Colon (tissue), 2 donors: Measurements from ENCODE around the gene ADAMTS17.

Experiments
- FAIRE-seq: peaks from 2 replicates; lab custom pipeline; 2012; peaks lifted over from hg19 to GRCh38; lab: Jason Lieb, UNC
- donor health status: control.
- donor health status: control.

Gene ADAMTS17

DNA sequence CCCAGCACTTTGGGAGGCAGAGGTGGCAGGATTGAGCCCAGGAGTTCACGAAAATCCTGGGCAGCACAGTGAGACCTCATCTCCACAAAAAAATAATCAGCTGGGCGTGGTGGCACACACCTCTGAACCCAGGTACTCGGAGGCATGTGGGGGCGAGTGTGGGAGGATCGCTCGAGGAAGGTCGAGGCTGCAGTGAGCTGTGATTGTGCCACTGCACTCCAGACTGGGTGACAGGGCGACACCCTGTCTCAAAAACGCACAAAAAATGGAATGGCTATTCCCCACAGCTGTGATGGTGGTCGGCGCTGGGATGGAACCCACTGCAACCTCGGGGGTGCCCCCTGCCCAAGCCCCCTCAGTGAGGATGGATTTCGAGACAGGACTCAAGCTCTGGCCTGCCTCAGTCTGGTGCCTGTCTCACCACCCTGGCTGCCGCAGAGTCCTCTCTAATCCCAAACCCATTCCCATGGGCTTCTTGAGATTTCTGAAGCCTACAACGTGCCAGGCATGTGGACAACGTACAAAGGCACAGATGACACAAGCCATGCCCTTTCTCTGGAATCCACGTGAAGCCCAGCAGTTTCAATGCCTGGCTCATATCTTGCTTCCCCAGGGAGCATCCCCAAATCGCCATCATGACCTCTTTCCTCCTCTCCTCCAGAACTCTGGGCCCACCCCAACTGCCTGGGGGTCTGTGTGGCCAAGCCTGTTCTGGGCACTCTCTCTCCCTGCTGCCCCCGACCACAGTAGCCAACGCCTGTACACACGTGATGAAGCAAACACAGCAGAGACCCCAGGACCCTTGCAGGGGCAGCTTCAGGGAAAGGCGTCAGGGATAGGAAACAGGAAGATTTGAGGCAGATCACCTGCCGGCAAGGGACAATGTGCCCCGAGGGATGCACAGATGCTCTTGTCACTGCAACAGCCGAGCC lies 32.4 kb downstream of the ADAMTS17 start:
- FAIRE-seq: no peak

DNA sequence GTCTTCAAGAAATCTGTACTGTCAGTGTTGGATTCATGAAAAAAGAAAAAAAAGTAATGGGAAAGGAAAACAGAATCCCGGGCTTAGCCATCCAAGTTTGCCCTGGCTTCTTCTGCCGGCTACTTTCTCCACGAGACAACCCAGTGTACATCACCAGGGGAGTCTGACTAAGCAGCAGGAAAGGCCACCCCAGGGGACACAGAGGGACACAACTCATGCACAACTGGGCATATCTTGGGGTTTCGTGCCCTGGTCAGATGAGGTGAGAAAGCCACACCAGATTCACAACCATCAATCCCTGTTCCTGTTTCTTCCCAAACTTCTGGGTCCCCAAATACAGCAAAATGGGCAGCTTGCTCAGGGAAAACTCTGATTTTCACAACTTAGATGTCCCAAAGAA lies 33.2 kb downstream of the ADAMTS17 start:
- no peak for FAIRE-seq

DNA sequence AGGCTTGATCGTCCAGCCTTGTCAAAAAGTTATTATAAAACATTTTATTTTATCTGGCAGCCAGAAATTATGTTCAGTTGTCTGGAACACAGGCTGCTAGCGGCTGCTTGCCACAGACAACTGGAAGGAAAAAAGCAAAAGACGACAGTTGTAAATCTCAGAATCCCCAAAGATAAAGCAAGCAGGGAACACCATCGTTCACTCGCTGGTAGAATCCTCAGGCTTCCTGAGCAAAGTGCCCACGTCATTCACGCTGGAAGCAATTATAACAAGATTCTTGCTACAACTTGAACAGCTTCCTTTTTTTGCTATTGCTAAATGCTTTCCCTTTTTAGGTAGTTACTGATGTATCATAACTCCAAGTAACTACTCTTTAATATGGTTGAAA lies 33.6 kb downstream of the ADAMTS17 start:
- FAIRE-seq: no peak

DNA sequence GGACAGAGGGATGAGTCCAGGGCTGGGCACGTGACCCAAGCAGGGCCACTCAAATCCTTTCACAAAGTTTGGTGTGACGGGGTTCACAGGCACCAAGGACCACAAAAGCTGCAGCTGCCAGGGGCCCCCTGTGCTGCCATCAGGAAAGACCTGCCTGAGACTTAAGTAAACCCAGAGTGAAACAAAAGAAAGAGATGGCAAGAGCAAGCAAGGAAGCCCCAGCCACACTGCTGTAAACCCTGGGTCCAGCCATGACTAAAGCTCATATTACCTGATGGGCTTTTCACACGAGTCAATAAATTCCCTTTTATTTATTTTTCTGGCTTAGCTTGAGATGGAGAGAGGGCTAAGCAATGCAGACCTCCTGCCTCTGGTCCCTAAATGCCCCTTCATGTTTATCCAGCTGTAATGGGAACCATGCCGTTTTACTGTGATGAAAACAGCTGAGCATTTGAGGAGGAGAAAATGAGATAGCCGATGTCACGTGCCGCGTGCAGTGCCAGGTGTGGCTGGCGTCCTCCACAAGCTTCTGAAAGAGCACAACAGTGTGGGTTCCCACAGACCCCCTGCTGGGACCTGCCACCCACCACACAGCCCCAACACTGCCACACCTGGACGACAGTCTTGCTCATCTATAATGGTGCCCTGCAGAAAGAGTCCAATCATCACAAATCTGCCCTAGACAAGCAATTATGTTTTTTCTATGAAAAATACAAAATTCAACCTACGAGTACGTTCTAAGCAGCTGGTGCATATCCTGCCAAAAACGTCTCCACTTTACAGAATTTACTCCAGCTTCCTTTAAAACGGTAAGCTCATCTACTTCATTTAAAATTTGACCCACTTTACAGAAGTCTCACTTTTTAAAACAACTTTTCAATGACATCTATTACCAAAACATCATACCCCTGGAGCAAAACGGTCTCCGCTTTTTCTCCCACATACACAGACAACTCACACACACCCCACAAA lies 34.2 kb downstream of the ADAMTS17 start:
- FAIRE-seq: no peak

DNA sequence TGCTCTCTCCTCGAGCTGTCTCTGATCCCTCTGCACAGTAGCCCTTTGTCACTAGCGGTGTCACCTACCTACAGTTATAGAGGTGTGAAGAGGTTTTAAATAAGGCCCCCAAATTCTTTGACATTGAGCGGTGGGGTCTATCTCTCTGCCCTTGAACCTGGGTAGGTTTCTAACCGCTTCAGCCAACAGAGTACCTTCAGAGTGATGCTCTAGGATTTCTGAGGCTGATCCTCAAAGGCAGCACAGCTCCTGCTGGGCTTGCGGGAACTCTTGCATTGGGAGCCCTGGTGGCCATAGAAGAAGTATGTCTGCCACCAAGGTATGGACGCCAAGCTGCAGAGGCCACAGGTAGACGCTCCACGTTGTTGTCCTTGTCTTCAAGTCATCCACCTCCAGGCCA lies 35.7 kb downstream of the ADAMTS17 start:
- no peak for FAIRE-seq

DNA sequence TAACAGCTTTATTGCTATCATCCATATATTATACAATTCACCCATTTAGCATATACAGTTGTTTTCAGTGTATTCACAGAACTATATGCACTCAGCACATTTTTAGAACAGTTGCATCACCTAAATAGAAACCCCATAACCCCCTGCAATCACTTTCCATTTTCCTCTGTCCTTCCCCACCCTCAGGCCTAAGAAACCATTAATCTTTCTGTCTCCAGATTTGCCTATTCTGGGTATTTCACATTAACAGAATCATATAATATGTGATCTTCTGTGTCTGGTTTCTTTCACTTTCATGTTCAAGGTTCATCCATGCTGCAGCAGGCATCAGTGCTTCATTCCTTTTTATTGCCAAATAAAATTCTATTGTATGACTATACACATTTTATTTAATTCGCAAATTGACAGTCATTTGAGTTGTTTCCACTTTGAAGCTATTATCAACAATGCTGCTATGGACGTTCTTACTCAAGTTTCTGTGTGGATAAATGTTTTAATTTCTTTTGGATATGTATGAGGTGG lies 39.8 kb downstream of the ADAMTS17 start:
- peak; percentile 78 for FAIRE-seq

DNA sequence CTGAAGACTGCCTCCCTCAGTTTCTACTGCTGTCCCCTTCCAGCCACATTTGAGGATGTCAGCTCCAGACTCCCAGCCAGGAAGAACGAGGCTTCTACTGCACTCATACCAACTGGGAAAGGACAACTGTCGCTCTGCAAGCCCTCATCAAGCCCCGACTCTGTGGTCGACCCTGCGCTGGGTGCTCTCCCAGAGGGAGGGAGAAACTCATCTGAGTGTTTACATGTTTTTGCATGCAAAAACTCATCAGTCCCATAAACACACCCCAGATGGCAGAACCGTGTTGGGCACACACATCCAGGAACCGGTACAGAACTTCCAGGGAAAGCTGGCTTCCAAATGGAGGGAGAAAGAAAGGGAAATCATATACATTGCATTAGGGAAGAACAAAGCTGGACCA lies 43.5 kb downstream of the ADAMTS17 start:
- FAIRE-seq: no peak

DNA sequence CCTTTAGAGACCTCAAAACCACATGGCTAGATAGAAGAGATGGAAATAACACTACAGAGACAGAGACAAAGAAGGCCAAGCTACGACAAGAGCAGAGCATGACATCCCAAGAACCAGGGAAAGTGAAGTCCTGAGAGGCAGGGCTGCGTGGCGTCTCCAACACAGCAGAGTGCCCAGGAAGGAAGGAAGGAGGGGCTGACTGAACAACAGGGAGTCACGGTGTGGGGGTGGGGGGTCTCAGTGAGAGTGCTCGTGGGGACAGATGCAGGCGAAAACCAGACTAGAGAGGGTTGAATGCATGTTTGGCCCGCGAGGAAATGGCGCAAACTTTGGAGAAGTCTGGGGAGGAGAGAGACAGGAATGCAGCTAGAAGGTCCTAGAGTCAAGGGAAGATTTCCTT lies 44.0 kb downstream of the ADAMTS17 start:
- FAIRE-seq: no peak

DNA sequence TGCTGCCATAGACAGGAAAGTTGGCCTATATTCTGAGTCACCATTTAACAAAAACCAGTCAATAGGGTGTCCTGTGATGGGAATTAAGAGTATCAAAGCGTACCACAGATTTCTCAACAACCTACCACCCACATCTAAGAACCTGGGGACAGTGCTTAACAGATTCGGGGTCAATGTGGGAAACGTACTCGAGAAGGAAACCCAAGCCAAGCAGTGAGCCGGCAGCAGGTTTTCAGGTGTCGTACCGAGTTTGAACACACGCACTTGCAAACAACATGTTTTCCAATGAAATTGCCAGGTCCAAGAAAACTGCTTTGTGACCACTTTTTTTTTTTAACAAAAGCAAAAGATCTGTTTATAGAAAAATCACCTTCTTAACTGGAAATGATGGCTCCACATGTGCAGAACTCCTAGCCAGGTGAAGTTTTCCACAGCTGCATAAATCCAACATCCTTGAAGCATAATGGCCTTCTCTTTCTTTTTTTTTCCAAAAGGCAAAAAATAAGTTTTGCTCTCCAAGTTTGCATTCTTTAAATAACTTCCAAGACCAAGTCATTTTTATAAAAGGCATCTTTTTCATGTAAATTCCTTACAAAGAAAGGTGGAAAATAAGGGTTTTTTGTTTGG lies 45.7 kb downstream of the ADAMTS17 start:
- no peak for FAIRE-seq

DNA sequence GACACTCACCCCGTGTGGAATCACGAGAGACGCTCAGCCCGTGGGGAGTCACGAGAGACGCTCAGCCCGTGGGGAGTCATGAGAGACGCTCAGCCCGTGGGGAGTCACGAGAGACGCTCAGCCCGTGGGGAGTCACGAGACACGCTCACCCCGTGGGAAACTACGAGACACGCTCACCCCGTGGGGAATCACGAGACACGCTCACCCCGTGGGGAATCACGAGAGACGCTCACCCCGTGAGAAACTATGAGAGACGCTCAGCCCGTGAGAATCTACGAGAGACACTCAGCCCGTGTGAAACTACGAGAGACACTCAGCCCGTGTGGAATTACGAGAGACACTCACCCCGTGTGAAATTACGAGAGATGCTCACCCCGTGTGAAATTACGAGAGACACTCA lies 49.8 kb downstream of the ADAMTS17 start:
- no peak for FAIRE-seq

DNA sequence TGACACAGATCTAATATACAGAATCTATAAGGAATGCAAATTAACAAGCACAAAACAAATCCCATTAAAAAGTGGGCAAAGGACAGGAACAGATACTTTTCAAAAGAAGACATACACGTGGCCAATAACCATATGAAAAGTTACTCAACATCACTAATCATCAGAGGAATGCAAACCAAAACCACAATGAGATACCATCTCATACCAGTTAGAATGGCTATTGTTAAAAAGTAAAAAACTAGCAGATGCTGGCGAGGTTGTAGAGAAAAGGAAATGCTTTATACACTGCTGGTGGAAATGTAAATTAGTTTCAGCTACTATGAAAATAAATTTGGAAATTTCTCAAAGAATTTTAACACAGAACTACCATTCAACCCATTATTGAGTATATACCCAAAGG lies 50.7 kb downstream of the ADAMTS17 start:
- no peak for FAIRE-seq

DNA sequence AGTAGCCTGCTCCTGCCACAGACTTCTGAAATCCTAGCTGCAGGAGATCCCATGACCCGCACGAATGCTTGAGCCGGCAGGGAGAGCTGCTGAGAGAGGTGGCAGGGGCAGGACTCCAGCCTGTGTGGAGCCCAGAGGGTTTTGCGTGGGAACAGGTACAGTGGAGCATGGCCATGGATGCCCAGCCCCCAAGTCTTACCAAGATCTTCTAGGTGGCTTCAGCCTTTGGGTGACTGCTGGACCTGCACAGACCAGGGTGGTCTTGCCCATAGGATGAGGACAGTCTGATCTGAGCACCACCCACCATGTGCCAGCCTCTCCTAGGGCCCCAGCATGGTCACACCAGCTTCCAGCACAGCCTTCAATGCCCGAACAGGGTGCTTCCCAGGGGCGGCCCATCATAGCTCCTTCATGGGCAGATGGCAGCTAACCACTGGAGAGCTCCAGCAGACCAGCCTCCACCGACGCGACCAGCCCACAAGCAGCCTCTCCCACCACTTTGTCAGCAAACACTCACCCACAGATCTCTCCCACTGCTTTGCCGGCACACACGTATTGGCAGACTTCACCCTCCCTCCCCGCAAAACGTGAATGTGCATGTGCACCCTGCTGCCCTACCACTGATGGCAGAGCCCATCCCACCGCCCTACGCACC lies 56.0 kb downstream of the ADAMTS17 start:
- no peak for FAIRE-seq

DNA sequence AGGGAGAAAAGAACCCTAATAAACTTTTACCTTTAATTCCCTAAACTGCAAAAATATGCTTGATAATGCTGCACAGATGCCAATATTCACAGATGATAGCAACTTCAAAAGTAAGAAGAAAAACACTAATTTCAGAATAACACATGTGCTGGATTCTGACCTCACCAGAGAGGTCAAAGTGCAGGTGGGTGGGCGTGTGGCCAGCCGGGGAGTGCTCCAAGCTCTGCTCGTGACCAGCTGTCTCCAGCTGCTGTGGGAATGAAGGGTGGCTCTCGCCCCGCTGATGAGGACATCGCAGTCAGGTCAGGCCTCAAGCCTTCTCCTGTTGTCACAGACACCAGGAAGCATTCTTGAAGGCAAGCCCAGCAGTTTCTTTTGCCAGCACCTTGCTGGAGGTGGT lies 57.1 kb downstream of the ADAMTS17 start:
- no peak for FAIRE-seq

DNA sequence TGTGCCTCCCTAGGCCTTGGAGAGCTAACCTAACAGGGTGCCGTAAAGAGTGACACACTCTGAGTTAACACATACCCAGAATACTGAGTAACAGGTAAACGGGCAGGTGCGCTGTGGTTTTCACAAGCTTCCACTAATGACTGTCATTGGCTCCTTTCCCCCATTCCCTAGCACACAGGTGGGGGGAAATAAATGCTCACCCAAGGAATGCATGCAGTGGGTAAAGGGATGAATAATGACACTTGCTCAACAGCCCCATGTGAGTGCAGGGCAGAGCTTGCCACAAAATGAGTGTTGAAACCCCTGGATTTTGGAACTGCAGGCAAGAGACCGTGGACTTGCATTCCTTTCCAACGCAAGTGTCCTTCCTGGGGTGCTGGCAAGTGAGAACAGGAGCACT lies 57.6 kb downstream of the ADAMTS17 start:
- no peak for FAIRE-seq

DNA sequence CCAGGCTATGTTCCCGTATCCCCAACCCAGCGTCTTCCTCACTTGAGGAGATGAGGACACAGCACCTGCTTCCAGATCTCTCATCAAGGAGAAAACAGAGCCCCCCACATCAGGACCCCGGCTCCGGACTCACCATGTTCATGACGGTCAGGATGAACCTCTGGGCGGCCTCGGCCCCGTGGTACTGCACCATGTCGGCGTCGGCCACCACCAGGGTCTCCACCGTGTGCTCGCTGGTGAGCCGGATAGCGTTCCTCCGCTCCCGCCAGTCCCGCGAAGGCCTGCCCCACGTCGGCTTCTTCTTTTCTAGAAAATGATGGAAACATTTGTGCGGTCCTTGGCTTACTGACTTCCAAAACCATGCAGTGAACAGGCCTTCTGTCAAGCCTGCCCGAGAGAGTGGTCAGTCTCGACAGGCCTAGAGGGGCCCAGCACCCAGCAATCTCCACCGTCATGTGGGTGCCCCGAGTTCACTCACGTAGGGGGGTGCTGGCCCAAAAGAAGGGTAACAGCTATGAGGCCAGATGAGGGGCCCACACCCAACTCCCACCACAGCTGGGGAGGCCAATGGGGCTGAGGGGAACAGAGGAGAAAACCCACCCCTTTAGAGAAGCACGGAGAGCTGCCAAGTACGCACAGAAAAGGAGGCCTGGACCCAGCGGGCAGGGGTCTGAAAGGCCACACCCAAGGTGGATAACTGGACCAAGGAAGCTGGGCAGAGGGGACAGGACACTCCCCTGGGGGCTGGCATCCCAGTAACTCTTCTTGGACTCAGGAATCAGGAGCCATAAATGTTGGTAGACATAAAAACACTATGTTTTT lies 60.5 kb downstream of the ADAMTS17 start:
- FAIRE-seq: no peak

DNA sequence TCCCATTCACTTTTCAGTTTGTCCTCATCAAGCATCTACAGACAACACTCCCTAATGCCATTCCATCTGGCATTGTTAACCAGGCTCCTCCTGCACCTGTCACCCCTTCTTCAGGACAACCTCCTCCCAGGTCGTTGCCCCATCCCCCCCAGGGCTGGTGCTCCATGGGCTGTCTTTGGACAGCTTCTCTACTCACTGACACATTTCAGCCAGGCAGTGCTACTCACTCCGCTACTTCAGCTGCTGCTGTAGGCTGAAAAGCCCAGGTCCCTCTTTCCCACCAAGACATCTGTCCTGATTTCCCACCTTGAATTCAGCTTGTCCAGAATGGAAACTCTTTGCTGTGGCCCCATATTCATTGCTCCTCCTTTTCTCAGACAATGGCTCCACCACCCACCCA lies 61.9 kb downstream of the ADAMTS17 start:
- FAIRE-seq: no peak

DNA sequence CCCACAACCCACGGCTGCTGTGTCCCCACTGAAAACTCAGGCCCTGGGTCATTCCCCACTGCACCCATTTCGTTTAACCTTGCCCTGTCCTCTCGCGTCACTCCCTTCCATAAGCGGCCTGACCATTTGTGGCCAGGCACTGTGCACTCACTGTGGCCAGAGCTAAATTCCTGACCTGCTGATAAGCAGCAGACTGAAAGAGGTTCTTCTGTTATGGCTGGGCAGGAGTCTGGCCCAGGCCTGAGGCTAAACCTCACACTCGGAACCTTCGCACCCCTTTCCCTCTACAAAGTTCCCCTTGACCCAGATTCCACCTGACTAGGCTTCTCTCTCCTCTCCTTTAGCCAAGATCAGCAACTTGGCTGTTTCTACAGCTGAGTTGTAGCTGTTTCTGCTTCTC lies 62.3 kb downstream of the ADAMTS17 start:
- FAIRE-seq: no peak

DNA sequence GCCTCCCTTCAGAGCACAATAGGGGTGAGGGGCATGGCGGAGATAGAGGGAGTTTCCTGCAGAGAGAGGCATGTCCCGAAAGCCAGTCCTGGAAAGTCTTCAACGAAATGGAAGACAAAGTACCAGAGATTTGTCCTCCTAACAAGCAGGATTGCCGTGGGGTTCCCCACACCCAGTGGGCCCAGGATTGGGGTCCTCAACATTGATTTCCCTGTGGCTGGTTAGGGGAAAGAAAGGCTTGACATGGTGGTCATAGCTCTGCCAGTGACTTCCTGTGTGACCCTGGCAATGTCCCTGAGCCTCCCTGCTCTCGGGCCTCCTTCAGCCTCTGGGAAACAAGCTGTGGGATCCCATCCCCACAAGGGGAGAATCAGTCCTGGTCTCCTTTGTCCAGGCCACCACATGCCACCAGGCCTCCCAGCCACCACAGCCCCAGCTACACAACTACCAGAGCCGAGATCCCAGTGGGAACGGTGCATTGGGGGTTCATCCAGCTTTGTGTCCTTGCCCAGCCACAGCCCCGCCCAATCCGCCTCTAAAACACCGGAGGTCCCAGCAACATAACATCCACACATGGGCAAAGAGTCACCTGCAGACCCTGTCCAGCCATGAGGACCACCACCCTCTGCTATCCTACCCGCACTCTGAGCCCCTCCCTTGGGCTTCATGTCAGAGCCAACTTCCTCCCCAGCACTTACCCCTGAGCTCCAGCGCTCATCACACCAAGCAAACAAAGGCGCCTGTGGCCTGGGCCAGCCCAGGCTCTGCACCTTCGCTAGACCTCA lies 63.0 kb downstream of the ADAMTS17 start:
- no peak for FAIRE-seq

DNA sequence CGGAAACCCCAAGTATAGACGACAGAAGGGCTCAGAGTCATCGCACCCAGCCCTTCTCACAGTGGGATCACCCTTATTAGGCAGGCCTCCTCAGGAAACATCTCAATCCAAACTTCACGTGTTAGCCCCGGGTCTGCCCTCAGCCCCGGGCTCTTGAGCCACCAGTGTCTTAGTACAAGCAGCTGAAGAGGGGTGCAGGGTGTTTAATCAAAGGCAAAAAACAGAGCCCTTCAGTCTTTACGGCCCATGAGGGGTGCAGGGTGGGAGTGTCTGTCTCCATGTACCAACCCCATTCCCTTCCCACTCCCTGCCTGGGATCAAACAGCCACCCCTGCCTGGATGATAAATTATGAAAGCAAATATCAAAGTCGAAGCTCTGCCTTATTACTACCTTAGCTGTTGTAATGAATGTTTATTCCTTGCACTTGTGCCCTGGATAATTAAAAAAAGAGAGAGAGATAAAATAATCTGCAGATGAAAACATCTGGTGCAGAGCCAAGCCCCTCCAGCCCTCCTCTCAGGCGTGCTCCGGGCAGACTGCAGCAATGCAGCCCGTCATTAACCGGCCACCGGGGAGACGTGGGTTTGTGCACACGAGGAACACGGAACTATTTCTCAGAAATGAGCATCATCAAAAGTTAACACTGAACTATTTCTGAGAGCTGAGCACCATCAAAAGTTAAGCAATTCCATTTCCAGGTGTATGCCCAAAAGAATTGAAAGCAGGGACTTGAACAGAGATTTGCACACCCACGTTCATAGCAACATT lies 64.5 kb downstream of the ADAMTS17 start:
- no peak for FAIRE-seq
